ENCODE data around the gene SLC44A4.

DNA sequence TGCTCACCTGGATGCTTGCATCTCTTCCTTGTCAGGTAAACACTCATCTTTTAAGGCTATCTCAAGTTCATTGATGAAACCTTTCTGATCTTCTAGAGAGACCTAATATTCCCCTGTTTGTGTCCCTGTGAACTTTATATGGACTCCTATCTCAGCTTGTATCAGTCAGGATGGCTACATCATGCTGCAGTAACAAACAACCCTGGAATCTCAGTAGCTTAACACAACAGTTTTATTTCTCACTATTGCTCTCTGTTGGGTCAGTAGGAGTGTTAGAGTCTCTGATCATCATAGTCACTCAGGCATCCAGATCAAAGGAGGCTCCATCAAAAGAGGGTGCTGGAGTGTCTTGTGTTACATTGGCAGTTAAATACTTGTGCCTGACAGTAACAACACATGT is 36.6 kb upstream of the SLC44A4 start:
- TF ChIP-seq PATZ1 (CRISPR knock-in tag; IDR thresholded peaks at IDR 0.05; ENCODE audit: borderline replicate concordance), result no peak
- no peak for TF ChIP-seq BACH2 (CRISPR knock-in tag; IDR thresholded peaks at IDR 0.05; ENCODE audit: borderline replicate concordance)
- no peak for TF ChIP-seq CSDC2 (CRISPR knock-in tag; IDR thresholded peaks at IDR 0.05)
- TF ChIP-seq ZFP3 (CRISPR knock-in tag; IDR thresholded peaks at IDR 0.05), result no peak
- TF ChIP-seq ZFP30 (CRISPR knock-in tag; IDR thresholded peaks at IDR 0.05), result no peak
- TF ChIP-seq ARNTL (CRISPR knock-in tag; IDR thresholded peaks at IDR 0.05; ENCODE audit: borderline replicate concordance, low read depth), result no peak
- TF ChIP-seq RARB (CRISPR knock-in tag; IDR thresholded peaks at IDR 0.05), result no peak
- TF ChIP-seq ZNF8 (CRISPR knock-in tag; IDR thresholded peaks at IDR 0.05), result no peak

Measured in SK-N-SH treated with all-trans-retinoic acid at 6 μM for 48 hours (cell line).